ENCODE measurements around the gene IPP.
"Not testable (repeated sequence)": the region's sequence is repeated elsewhere in the genome, so short reads cannot be mapped to it uniquely, and the experiment has no call there.

The IPP gene

DNA sequence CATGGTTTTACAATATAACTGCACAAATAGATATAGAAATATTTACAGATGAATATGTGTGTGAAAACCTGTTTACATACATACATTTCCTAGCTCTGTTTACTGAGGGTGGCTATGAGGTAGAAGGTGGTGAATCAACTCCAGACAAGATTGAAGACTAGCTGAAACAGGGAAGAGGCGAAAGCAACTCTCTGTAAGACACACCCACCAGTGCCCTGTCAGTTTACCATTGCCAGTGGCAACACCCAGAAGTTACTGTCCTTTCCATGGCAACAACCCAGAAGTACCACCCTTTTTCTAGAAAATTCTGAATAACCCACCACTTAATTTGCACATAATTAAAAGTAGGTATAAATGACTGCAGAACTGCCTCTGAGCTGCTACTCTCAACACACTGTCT lies 45.8 kb downstream of the IPP start:
- WGBS = 88% methylated on average over 1 of the region's 1 CpG

GRCh38 chr1:45694823-45695222 lies 55.6 kb downstream of the IPP start:
- H3K4me1 ChIP-seq (ENCODE audit: insufficient read depth, low read length) = no peaks in the 10 kb centered on the region
- H3K9ac ChIP-seq (ENCODE audit: low read depth, low read length) = no peak overlapping the region
- no peak overlapping the region for H3K27ac ChIP-seq (ENCODE audit: low read depth, low read length)
- WGBS = 98% methylated on average over 7 of the region's 7 CpGs
- H3K27me3 ChIP-seq (ENCODE audit: insufficient read depth, low read length) = no peaks in the 10 kb centered on the region
- H3K9me3 ChIP-seq (ENCODE audit: insufficient read depth, low read depth, low read length) = no peaks in the 10 kb centered on the region
- peaks cover 47% of the 10 kb centered on the region for H3K36me3 ChIP-seq (ENCODE audit: insufficient read depth, low read length)
- no peak overlapping the region for H3K4me3 ChIP-seq (ENCODE audit: low read length)

More for the DNA sequence above, 45.8 kb downstream of the IPP start:
- Histone ChIP-seq H3K9me3 (ENCODE audit: insufficient read depth, low read depth, low read length) (no peaks in the 10 kb centered on the region), H3K36me3 (ENCODE audit: insufficient read depth, low read length) (no peaks in the 10 kb centered on the region), H3K27me3 (ENCODE audit: insufficient read depth, low read length) (no peaks in the 10 kb centered on the region), H3K4me1 (ENCODE audit: insufficient read depth, low read length) (no peaks in the 10 kb centered on the region), H3K4me3 (ENCODE audit: low read length) (no peak overlapping the region), H3K27ac (ENCODE audit: low read depth, low read length) (no peak overlapping the region), H3K9ac (ENCODE audit: low read depth, low read length) (no peak overlapping the region)

DNA sequence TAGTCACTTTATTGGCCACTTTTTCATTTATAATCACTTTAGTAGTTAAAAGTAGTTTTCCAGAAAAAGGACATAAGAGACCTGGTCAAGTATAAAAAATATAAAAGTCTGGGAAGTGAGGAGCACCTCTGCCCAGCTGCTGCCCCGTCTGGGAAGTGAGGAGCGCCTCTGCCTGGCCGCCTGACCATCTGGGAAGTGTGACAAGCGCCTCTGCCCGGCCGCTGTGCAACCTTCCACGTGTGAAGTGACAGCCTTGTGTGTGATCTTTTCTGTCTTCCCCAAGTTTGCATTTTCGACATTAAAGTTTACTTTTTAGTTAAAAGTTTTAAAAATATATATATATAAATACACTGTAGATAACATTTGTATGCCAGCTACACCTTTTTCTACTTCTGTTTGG lies 56.6 kb downstream of the IPP start:
- peaks cover 47% of the 10 kb centered on the region for H3K36me3 ChIP-seq (ENCODE audit: insufficient read depth, low read length)
- not testable (repeated sequence) for H3K9ac ChIP-seq (ENCODE audit: low read depth, low read length); H3K27ac ChIP-seq (ENCODE audit: low read depth, low read length); H3K4me1 ChIP-seq (ENCODE audit: insufficient read depth, low read length); H3K4me3 ChIP-seq (ENCODE audit: low read length); H3K27me3 ChIP-seq (ENCODE audit: insufficient read depth, low read length); H3K9me3 ChIP-seq (ENCODE audit: insufficient read depth, low read depth, low read length)
- 94% methylated on average over 7 of the region's 8 CpGs for WGBS

GRCh38 chr1:45687754-45688740 lies 62.4 kb downstream of the IPP start, which contains the start of gene TMEM69:
TMEM69 (plus strand) TSS chr1:45688181; CDS start chr1:45691069, 2,888 bp downstream.
- 4% methylated on average over 22 of the region's 24 CpGs for WGBS
- peak within 1 kb of the TSS; percentile 79 for H3K4me3 ChIP-seq (ENCODE audit: low read length)

GRCh38 chr1:45687014-45687753 lies 63.3 kb downstream of the IPP start:
- peaks cover 11% of the 10 kb centered on the region for H3K36me3 ChIP-seq (ENCODE audit: insufficient read depth, low read length)

More at GRCh38 chr1:45687754-45688740, 62.4 kb downstream of the IPP start, which contains the start of gene TMEM69:
- peak within 1 kb of the TSS; percentile 88 for H3K27ac ChIP-seq (ENCODE audit: low read depth, low read length)
- H3K36me3 ChIP-seq (ENCODE audit: insufficient read depth, low read length) = peaks cover 20% of the 10 kb centered on the region
- peak within 1 kb of the TSS; percentile 89 for H3K9ac ChIP-seq (ENCODE audit: low read depth, low read length)
- H3K4me1 ChIP-seq (ENCODE audit: insufficient read depth, low read length) = peaks cover 6% of the 10 kb centered on the region; the same call in 1 of the 2 replicates
- H3K27me3 ChIP-seq (ENCODE audit: insufficient read depth, low read length) = no peaks in the 10 kb centered on the region
- no peaks in the 10 kb centered on the region for H3K9me3 ChIP-seq (ENCODE audit: insufficient read depth, low read depth, low read length)

GRCh38 chr1:45686288-45687013 lies 64.0 kb downstream of the IPP start, which contains the start of gene GPBP1L1:
GPBP1L1 (minus strand) TSS chr1:45686533; CDS start chr1:45659087, 27,446 bp downstream.
- H3K27me3 ChIP-seq (ENCODE audit: insufficient read depth, low read length) = no peaks in the 10 kb centered on the region
- peaks cover 9% of the 10 kb centered on the region for H3K36me3 ChIP-seq (ENCODE audit: insufficient read depth, low read length)
- no peaks in the 10 kb centered on the region for H3K9me3 ChIP-seq (ENCODE audit: insufficient read depth, low read depth, low read length)
- under 1% methylated on average over 49 of the region's 52 CpGs for WGBS
- H3K4me3 ChIP-seq (ENCODE audit: low read length) = peak within 1 kb of the TSS; percentile 79
- H3K9ac ChIP-seq (ENCODE audit: low read depth, low read length) = peak within 1 kb of the TSS; percentile 96
- H3K4me1 ChIP-seq (ENCODE audit: insufficient read depth, low read length) = peaks cover 21% of the 10 kb centered on the region
- H3K27ac ChIP-seq (ENCODE audit: low read depth, low read length) = peak within 1 kb of the TSS; percentile 95

More at GRCh38 chr1:45687014-45687753, 63.3 kb downstream of the IPP start:
- H3K9me3 ChIP-seq (ENCODE audit: insufficient read depth, low read depth, low read length) = no peaks in the 10 kb centered on the region
- 3% methylated on average over 44 of the region's 44 CpGs for WGBS
- peak overlapping the region; percentile 95 for H3K27ac ChIP-seq (ENCODE audit: low read depth, low read length)
- H3K4me3 ChIP-seq (ENCODE audit: low read length) = peak overlapping the region; percentile 79
- no peaks in the 10 kb centered on the region for H3K27me3 ChIP-seq (ENCODE audit: insufficient read depth, low read length)
- peaks cover 14% of the 10 kb centered on the region; the same call in 1 of the 2 replicates for H3K4me1 ChIP-seq (ENCODE audit: insufficient read depth, low read length)
- peak overlapping the region; percentile 96 for H3K9ac ChIP-seq (ENCODE audit: low read depth, low read length)

DNA sequence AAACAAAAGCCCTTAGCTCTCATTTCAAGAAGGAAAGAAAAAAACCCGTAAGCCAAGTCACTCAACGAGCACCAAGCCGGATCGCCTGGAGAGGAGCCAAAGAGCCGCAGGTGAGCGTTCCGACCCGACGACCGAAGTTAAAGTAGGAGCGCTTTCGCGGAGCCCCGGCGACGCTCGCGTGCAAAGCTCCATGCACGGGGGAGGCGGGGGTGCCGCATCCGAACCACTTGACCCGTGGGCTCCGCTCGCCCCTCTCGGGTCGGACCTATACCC lies 64.5 kb downstream of the IPP start:
- Histone ChIP-seq H3K4me3 (ENCODE audit: low read length) (peak overlapping the region; percentile 79), H3K27me3 (ENCODE audit: insufficient read depth, low read length) (no peaks in the 10 kb centered on the region), H3K9me3 (ENCODE audit: insufficient read depth, low read depth, low read length) (no peaks in the 10 kb centered on the region), H3K27ac (ENCODE audit: low read depth, low read length) (peak overlapping the region; percentile 95), H3K36me3 (ENCODE audit: insufficient read depth, low read length) (peaks cover 6% of the 10 kb centered on the region), H3K4me1 (ENCODE audit: insufficient read depth, low read length) (peaks cover 26% of the 10 kb centered on the region), H3K9ac (ENCODE audit: low read depth, low read length) (peak overlapping the region; percentile 96)
- WGBS = under 1% methylated on average over 27 of the region's 27 CpGs

- 1% methylated on average over 10 of the region's 13 CpGs for WGBS
Observed at GRCh38 chr1:45685308-45686014, 65.0 kb downstream of the IPP start.

DNA sequence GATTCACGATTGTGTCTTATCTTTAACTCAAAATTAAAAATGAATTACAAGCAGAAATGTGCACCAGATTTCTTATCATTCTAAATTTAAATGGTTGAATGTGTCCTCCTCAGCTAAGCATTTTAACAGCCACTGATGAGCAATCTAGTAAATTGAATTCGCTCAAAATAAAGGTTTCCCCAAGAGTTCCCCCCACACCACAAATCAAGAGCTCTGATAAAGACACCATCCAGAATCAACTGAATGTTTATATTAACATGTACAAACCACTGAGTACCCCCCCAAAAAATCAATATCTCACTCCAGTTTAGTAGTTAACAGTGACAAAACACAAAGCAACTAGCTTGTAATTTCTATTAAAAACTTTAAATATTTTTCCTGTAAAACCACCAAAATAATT lies 66.1 kb downstream of the IPP start:
- H3K36me3 ChIP-seq (ENCODE audit: insufficient read depth, low read length) = no peaks in the 10 kb centered on the region
- 79% methylated on average over 2 of the region's 2 CpGs for WGBS
- H3K4me1 ChIP-seq (ENCODE audit: insufficient read depth, low read length) = peaks cover 40% of the 10 kb centered on the region
- H3K27ac ChIP-seq (ENCODE audit: low read depth, low read length) = no peak overlapping the region
- H3K27me3 ChIP-seq (ENCODE audit: insufficient read depth, low read length) = no peaks in the 10 kb centered on the region
- H3K9ac ChIP-seq (ENCODE audit: low read depth, low read length) = no peak overlapping the region; the same call in 1 of the 2 replicates
- peak overlapping the region; percentile 79 for H3K4me3 ChIP-seq (ENCODE audit: low read length)
- no peaks in the 10 kb centered on the region for H3K9me3 ChIP-seq (ENCODE audit: insufficient read depth, low read depth, low read length)

More at GRCh38 chr1:45685308-45686014, 65.0 kb downstream of the IPP start:
- peak overlapping the region; percentile 95; the same call in 1 of the 2 replicates for H3K27ac ChIP-seq (ENCODE audit: low read depth, low read length)
- no peaks in the 10 kb centered on the region for H3K27me3 ChIP-seq (ENCODE audit: insufficient read depth, low read length)
- H3K9ac ChIP-seq (ENCODE audit: low read depth, low read length) = peak overlapping the region; percentile 96
- H3K9me3 ChIP-seq (ENCODE audit: insufficient read depth, low read depth, low read length) = no peaks in the 10 kb centered on the region
- peaks cover under 1% of the 10 kb centered on the region; the same call in 1 of the 2 replicates for H3K36me3 ChIP-seq (ENCODE audit: insufficient read depth, low read length)
- peak overlapping the region; percentile 79 for H3K4me3 ChIP-seq (ENCODE audit: low read length)
- H3K4me1 ChIP-seq (ENCODE audit: insufficient read depth, low read length) = peaks cover 31% of the 10 kb centered on the region

- Histone ChIP-seq H3K36me3 (ENCODE audit: insufficient read depth, low read length) (no peaks in the 10 kb centered on the region), H3K4me1 (ENCODE audit: insufficient read depth, low read length) (peaks cover 54% of the 10 kb centered on the region), H3K9ac (ENCODE audit: low read depth, low read length) (no peak overlapping the region), H3K4me3 (ENCODE audit: low read length) (no peak overlapping the region), H3K27me3 (ENCODE audit: insufficient read depth, low read length) (no peaks in the 10 kb centered on the region), H3K27ac (ENCODE audit: low read depth, low read length) (no peak overlapping the region), H3K9me3 (ENCODE audit: insufficient read depth, low read depth, low read length) (no peaks in the 10 kb centered on the region)
- WGBS = 87% methylated on average over 6 of the region's 6 CpGs
Observed at GRCh38 chr1:45682942-45683341, 67.5 kb downstream of the IPP start.

All from HUES64 (cell line).